AG09309 (cell line): ENCODE data around the gene PPARD.

ENCODE experiments used
- DNase-seq: peaks from one replicate; pipeline ENCODE4 v3.0.0-alpha.2; 2010; ENCODE audit warnings: low read depth
- H3K4me3 ChIP-seq: 2 replicates; pipeline ENCODE4 v1.5.1; 2011; ENCODE audit warnings: mild to moderate bottlenecking, low read depth, low read length, moderate library complexity; ENCODE audit not compliant: control insufficient read depth
- CTCF ChIP-seq: IDR thresholded peaks from 2 replicates; pipeline ENCODE4 v1.5.1; 2011; ENCODE audit warnings: mild to moderate bottlenecking, low read depth, low read length, inconsistent platforms; ENCODE audit not compliant: insufficient read depth, control insufficient read depth; ENCODE audit errors: missing control alignments

The PPARD gene

DNA sequence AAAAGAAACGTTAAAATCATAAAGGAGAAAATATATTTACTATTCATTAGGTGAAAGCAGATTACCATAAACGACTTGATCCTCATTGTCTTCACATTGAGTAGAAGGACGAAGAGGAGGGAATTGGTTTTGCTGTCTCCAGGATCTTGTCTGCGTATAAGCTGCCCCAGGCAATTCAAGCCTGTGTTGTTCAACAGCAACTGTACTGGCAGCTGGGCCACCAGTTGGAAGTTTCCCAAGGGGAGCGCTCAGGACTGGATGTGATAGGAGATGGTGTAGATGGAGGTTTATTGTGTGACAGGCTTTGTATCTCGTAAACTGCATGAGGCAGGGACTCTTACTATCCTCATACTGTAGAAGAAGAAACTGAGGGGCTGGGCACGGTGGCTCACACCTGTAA is 105.8 kb downstream of the PPARD start:
- no peak overlapping the region for H3K4me3 ChIP-seq
- DNase-seq = no peak
- TF ChIP-seq CTCF = no peak

DNA sequence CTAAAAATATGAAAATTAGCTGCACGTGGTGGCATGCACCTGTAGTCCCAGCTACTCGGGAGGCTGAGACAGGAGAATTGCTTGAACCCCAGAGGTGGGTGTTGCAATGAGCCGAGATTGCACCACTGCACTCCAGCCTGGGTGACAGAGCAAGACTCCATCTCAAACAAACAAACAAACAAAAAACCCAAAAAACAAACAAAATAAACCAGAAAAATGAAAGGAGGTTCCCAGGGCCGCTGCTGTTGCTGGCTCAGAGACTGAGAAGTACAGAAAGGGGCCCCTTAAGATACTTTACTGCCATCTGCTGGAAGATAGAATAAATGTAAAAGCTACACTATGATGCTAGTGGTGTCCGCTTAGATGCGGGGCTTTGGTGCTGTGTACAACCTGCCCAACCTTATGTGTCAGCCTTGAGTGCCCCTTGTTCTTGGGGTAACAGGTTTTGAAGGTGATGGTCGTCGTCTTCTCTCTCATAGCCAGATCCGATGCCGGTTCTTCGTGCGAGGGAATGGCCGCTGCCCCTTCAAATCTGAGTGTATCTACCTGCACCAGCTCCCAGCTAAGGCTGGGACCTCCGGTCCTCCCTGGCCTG is 107.0 kb downstream of the PPARD start:
- no peak overlapping the region for H3K4me3 ChIP-seq
- TF ChIP-seq CTCF = peak; percentile 66
- DNase-seq = no peak

DNA sequence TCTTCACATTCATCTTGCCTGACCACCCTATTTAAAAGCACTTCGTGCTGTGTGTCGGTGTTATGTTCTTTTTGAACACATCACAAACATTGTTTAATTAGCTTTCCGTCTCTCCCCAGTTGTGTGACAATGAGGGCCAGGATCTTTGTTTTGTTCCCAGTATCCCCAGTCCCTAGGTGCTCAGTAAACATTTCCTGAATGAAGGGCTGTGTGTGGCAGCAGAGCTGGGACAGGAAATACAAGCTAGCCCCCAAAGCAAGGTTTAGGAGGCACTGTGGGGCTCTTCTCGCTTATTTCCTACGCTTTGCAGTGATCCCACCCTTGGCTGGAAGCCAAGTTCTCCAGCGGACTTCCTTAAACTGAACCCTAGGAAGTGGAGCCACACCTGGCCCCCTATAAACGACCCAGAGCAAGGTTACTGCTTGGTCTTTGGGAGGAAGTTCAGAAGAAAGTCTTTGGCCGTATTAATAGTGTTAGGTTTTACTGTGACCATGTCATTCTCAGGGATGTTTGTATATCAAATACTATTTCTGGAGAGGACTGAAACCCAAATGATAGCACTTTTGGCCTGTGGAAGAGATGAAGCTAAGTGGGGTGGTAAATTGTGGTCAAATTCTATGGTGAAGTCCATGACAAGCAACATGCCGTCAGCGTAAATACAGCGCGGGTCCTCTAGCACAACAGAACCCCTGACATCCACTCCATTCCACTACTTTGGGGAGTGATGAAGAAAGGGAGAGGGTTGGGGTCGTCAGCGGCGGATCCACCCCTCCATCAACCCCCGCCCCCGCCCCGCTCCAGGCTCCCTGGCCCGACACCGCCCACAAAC is 109.2 kb downstream of the PPARD start:
- no peak for DNase-seq
- H3K4me3 ChIP-seq = peak overlapping the region; percentile 64
- no peak for TF ChIP-seq CTCF

- TF ChIP-seq CTCF = no peak
- no peak for DNase-seq
- peak within 1 kb of the TSS; percentile 64 for H3K4me3 ChIP-seq
Observed at GRCh38 chr6:35452183-35453090, 110.1 kb downstream of the PPARD start, which contains the start of gene FANCE. Gene FANCE (plus strand): TSS chr6:35452338. CDS start chr6:35452546, 208 bp downstream.

GRCh38 chr6:35453236-35453635 is 110.9 kb downstream of the PPARD start:
- H3K4me3 ChIP-seq = peak overlapping the region; percentile 4; the same call in 1 of the 2 replicates
- no peak for TF ChIP-seq CTCF
- DNase-seq = no peak

GRCh38 chr6:35454391-35455110 is 112.2 kb downstream of the PPARD start:
- no peak for TF ChIP-seq CTCF
- no peak overlapping the region for H3K4me3 ChIP-seq
- no peak for DNase-seq
